GM12874 (cell line): ENCODE measurements around the gene ADORA1.

Experiments used
- CTCF ChIP-seq: IDR thresholded peaks from 2 replicates; pipeline ENCODE4 v1.5.1; 2011; ENCODE audit warnings: low read depth, mild to moderate bottlenecking, control low read depth, low read length, moderate library complexity; ENCODE audit not compliant: insufficient read depth

Gene ADORA1

GRCh38 chr1:203083463-203083921 lies 44.0 kb upstream of the ADORA1 start:
- TF ChIP-seq CTCF: no peak

DNA sequence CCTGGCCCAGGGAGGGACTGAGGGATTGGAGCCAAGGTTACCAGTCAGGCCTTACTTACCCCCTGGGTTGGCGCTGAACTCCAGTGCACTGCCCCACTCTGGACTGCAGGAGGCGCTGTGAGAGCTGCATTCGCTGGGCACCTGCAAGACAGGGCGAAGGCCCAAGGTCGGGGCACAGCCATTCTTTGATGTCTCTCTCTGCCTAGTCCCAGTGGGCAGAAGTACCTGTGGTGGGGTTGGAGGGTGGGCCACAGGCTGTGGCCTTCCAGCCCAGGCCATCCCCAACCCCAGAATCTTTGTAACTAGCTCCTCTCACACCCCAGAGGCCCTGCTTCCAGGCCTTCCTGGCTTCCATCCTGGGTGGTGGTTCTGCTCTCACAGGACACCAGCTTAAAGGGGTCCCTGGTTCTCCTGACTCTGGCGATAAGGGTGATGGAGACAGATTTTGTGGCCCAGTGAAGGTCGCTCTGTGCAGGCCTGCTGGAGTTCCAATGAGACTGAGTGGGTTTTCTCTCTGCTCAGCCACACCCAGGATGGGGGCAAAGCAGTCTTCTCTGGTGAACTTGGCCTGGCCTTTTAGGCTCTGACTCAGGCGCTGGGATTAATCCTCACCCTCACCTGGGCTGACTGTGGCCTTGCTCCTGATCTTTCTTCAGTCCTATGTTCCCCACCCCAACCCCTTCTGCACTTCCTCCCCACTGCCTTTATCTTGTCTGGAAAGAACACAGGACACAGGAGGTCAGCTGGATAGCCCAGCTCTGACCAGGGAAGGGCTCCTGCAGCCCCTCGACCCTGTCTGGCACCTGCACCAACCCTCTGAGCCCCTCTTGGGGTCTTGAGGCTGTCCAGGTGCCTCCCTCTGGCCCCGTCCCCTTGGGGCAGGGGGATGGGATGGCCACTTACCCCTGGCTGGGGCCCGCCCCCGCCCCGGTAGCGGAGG lies 42.7 kb upstream of the ADORA1 start:
- TF ChIP-seq CTCF: peak; percentile 84

DNA sequence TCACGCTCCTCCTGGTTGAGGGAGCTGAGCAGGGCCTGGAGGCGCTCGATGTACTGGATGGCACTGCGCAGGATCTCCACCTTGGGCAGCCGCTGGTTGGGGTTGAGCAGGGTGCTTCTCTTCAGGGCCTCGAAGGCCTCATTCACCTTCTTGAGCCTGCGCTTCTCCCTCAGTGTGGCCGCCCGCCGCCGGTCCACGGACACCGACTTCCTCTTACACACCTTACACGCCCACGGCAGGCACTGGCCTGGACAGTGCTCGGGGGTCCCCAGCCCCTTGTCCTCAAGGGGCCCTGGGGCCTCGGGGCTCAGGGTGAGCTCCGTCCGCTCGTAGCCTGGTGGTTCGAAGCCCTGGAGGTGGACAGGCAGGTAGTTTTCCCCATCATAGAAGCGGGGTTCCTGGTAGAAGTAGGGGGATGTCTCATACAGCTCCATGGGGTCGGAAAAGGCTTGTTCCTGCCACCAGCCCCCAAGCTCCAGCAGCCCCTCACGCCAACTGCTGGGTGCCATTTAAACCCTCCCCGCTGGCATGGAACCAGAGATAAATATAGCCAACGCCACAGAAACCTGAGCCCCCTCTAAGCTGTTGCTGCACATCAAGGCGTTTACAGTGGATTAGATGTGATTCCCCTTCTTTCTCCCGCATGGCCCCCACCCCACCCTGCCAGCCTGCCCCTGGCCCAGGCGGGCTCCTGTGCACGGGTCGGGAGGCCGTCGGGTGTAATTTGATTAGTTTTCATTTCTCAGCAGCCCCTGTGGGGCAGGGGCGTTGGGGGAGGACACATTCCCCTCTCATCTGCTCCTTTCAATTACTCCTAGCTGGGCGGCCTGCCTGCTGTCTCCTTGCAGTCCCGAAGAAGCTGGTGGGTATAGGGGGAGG lies 41.8 kb upstream of the ADORA1 start, which contains the start of gene MYOG:
TSS of gene MYOG (minus strand) at position 485 of the 879 bp plus-strand sequence. CDS start at position 434, 51 bp downstream.
- no peak for TF ChIP-seq CTCF

DNA sequence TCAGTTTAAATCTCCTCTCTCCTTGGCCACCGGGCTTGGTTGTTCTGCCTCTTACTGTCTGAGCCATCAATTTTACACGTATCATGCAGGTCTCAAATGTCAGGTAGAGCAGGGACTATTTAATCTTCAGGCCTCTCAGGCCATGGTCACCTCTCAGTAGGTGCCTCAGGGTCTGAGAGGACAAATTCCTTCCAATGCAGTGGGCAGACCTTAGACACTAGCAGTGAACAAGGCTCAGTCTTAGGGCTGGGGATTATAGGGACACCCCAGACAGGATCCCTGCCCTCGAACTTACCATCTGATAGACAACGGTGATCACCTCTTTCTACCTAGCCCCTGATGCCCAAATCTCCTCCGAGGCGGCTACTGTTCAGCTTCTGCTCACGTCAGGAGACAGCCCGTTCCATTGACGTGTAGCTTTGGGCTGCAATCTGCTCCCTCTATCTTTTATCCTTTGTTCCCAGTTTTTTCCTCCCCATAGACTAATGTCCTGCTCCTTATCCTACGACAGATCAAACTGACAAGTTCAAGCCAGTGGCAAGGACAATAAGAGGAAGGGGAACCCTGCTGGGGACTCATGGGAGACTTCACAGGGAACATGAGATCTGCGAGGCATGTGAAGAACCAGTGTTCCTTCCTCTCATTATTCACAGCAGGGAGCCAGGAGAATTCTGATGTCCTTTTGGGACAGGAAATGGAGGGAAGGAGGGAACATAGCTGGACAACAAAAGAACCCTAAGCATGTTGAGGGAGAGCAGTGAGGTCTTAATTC lies 40.3 kb upstream of the ADORA1 start:
- TF ChIP-seq CTCF: no peak

GRCh38 chr1:203088441-203088840 lies 39.1 kb upstream of the ADORA1 start:
- TF ChIP-seq CTCF: no peak

DNA sequence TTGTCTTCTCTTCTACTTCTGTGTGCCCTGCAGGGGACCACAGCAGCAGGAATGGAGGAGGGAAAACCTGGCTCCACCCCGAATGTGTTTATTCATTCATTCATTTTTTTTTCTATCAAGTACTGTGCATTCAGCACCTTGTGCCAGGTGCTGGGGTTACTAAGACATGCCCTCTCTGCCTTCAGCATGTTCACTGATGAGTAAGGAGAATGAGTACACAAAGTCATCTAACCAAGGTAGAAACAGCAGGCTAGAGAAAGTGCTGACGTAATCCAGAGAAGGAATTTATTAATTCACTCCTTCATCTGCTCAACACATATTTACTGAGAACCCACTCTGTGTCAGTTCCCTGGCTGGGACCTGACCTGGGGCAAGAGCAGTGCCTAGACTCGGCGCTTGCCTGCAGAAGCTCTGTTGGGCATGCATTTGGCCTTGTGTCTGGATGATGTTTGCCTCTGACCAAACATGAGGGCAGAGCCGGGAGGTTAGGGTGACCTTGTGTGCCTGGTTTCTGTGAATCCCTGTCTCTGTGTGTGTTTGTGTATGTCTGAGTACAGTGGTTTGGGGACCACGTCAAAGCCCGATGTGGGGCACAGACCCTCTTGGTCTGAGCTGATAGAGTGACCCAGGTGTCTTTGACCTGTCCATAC lies 38.4 kb upstream of the ADORA1 start:
- no peak for TF ChIP-seq CTCF
